ENCODE results near the gene NPC1.
"Not testable (repeated sequence)": the region's sequence is repeated elsewhere in the genome, so short reads cannot be mapped to it uniquely, and the experiment has no call there.

The NPC1 gene

DNA sequence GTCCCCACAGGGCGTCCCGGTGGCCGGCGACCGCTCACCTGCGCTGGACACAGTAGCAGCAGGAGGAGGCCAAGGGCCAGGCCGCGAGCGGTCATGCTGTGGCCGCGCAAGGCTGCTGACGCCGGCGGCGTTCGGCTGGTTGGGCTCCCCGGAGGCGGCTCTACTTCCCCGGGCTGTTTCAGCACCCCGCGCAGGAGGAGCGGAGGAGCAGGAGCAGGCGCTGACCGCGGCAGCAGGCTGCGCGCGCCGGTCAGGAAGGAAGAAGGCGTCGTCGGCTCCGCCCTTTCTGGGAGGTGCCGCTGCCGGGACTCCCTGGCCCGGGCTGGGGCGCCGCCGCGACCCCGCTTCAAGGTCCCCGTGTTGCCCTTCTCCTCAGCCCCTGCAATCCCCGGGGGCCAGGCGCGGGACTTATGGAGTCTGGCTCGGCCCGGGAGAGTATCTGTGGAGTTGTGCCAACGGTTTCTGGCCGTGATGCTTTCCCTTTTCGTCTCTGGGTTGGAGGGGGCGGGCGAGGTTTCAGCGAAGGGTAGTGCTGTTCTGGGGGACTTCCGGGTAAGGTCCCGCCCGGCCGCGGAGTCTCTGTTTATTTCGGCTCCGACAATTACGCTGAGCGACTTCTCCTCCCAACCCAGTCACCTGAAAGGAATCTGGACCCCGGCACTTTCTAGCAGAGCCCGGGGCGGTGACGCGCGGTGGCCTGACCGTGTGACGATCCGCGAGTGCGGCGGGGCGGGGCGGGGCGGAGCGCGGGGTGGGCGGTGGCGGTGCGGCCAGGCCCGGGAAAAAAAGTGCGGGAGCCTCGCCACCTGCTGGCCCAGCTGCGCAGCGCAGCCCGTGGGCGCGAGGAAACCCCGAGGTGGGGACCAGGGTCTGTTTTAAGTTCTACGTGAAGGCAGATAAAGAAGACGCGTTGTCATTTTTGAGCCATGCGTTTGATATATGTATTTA is at the start of gene NPC1:
NPC1 (minus strand) TSS at position 258 of the 948 bp plus-strand sequence; CDS start at position 95, 163 bp downstream.
- peak; percentile 75 to 85 for DNase-seq (ENCODE audit: low read depth in 2 of 2)

DNA sequence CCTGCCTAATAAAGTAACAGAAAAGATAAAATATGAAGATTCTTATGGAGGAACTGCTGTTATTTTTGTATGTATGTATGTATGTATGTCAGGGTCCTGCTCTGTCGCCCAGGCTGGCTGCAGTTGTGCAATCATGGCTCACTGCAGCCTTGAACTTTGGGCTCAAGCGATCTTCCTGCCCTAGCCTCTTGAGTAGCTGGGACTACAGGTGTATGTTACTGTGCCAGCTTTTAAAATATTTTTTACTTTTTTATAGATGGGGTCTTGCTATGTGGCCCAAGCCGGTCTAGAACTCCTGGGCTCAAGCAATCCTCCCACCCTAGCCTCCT is 49.7 kb upstream of the NPC1 start:
- DNase-seq (ENCODE audit: low read depth in 2 of 2): no peak

DNA sequence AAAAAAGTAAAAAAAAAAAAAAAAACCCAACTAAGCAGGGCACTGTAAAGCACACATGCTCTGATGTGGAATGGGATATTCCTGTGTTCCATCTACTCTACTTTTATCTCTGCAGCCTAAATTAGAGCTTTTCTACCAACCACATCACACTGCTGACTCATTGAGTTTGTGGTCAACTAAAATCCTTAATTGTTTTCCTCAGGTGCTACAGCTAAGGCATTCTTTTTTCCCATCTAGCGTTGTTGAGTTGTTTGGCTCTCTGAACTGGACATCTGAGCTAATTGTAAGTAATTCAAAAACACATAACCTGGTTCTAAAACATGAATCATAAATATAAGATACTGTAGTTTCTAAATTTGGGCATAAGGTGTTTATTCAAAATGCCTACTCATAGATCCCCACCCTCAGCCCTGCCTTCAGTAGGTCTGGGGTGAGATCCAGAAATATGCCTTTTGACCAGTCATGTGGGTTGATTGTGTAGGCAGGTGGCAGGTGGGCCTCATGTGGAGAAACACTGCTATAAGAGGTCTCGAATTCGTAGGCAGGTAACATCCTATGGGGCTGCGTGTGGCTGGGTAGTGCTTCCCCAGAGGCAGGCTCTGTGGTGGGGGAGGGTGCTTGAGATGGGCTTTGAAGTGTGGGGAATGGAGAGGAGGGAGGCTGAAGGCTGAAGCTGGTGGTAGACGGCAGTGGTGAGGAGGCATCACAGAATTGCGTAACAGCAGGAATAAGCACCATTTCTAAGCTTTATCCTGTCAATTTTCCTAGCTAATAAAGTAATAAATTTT is 49.2 kb upstream of the NPC1 start:
- DNase-seq (ENCODE audit: low read depth in 2 of 2): no peak

GRCh38 chr18:23634692-23635091 is 48.4 kb upstream of the NPC1 start:
- DNase-seq (ENCODE audit: low read depth in 2 of 2): no peak

GRCh38 chr18:23632615-23633014 is 46.3 kb upstream of the NPC1 start:
- no peak for DNase-seq (ENCODE audit: low read depth in 2 of 2)

DNA sequence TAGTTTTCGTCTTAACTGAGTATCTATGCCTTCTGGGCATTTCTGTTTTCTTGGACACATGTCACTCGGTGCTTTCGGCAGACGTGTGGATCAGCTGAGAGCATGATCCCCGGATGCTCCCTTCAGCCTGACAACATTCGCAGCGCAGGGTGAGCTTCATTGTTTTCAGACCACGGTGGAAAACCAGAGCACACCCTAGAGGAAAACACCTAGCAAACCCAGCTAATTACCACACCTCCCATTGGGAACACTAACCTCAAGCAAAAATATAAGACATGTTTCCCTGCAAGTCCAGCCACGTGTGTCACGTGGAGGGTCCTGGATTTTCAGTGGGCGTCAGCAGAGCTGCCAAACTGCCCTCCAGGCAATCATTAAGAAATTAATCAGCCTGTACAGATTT is 45.4 kb upstream of the NPC1 start:
- no peak for DNase-seq (ENCODE audit: low read depth in 2 of 2)

- no peak for DNase-seq (ENCODE audit: low read depth in 2 of 2)
Measured at GRCh38 chr18:23631312-23631711, 45.0 kb upstream of the NPC1 start.

- no peak for DNase-seq (ENCODE audit: low read depth in 2 of 2)
Measured at GRCh38 chr18:23629444-23629946, 43.2 kb upstream of the NPC1 start.

DNA sequence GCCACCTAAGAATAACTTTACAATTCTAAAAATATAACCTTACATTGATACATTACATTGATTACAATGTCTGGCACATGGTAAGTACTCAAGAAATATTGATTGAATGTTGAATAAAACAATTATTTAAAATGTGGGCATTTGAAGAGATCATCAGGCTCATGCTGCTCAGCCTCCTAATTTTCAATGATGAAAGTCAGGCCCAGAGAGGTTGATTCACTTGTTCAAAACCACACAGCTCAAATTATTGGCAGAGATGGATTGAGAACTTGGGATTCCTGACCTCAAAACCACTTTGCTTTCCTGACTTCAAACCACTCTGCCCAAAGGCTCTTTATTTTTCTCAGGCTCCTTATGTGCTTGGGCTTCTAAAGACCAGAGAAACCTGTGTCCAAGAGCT is 41.7 kb upstream of the NPC1 start:
- no peak for DNase-seq (ENCODE audit: low read depth in 2 of 2)

DNA sequence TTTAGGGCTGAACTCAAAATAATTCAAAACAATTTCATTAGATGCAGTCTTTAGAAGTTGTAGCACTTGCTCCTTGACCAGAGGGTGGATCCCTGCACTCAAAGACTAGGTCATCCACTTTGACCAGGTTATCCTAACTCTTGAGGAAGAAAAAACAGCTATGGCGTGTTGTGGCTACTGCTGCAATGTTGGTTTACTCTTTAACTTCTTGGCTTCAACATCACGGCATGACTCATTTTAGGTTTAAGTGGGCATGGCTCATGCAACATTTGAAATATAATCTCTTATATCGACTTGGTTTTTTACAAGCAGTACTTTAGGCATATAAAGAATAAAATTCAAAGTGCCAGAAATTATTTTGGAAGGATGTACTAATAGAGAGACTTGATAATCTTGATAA is 41.0 kb upstream of the NPC1 start:
- DNase-seq (ENCODE audit: low read depth in 2 of 2): no peak

DNA sequence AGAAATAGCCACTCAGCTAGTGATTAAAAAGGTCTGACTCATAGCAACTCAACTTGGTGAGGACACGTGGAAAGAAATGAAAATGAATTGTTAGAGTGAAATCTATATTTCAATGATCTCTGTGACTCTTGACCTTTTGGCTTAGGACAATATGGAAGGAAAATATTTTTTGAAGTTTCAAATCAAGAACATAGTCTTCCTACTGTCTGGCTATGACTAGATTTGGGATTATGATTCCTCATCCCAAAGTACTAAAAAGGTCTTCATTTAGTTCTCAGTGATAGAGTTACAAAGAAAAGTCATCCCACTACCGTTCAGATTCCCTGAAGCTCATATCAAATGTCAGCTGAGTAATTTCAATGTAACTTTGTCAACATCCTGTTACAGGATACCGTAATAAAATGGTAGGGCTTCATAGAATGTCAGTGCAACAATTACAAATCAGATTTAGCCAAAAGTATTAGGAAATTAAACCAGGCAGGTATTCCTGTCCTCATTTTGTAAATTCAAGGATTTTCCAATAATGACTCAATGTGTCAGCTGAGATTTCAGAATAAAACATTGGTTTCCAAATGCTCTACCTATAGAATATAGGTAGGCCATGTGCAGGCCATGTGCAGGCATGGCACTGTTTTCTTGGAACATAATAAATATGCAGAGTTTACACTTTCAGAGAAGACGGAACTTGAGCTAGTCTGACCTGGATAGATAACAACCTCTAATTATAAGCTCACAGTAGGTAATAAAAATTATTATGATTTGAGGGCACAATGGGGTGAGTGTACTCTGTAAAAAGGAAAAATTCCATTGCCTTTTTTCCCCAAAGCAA is 40.4 kb upstream of the NPC1 start:
- no peak for DNase-seq (ENCODE audit: low read depth in 2 of 2)

DNA sequence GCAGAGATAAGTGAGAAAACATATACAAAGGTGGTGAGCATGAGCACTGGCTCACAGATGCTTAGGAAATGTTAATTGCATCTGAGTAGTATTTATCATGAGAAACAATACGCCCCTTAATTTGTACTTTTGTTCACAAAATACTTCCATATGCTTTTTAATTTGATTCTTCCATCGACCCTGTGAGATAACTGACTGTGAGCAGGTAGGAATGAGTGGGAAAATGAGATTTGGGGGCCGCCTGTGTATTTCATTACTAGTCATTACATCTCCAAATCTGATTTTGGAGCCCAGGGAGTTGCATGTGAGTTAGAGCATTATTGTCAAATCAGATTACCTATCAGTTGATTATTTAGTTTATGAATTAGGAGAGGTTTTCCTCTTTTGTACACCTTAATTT is 36.7 kb upstream of the NPC1 start:
- no peak for DNase-seq (ENCODE audit: low read depth in 2 of 2)

- DNase-seq (ENCODE audit: low read depth in 2 of 2): no peak
Measured at GRCh38 chr18:23619388-23619881, 33.1 kb upstream of the NPC1 start.

DNA sequence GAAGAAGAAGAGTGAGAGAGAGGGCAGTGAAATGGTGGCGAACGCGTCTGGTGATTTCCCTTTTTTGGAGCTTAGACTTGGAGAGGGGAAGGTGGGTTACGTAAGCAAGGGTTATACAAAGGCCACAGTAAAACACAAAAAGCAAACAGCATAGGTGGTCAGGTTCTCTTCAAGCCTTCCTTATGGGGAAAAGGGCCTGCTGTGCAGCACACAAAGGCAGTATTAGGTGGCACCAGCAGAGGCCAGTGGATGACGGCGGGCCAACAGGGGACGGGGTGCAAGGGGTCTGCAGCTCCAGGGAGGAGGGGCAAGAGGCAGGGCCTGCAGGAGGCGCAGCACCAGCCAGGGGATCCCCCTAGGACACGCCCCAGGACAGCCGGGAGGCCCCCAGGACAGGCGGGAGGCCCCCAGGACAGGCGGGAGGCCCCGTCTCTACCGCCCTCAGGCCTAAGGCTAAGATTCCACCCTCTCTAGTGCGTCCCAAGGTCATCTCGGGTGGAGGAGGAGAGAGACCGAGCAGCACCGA is 32.6 kb upstream of the NPC1 start:
- no peak for DNase-seq (ENCODE audit: low read depth in 2 of 2)

- DNase-seq (ENCODE audit: low read depth in 2 of 2): no peak
Measured at GRCh38 chr18:23617412-23618014, 31.2 kb upstream of the NPC1 start.

DNA sequence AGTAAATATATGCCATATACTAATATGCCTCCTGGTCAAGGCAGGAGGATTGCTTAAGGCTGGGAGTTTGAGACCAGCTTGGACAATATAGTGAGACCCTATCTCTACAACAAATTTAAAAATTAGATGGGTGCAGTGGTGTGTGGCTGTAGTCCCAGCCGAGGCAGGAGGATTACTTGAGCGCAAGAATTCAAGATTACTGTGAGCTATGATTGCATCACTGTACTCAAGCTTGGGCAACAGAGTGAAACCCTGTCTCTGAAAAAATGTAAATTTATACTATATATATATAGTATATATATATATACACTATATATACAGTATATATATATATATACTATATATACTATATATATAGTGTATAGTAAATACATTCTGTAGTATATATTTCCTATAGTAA is 30.0 kb upstream of the NPC1 start:
- no peak for DNase-seq (ENCODE audit: low read depth in 2 of 2)

GRCh38 chr18:23614891-23615290 is 28.6 kb upstream of the NPC1 start:
- no peak for DNase-seq (ENCODE audit: low read depth in 2 of 2)

DNA sequence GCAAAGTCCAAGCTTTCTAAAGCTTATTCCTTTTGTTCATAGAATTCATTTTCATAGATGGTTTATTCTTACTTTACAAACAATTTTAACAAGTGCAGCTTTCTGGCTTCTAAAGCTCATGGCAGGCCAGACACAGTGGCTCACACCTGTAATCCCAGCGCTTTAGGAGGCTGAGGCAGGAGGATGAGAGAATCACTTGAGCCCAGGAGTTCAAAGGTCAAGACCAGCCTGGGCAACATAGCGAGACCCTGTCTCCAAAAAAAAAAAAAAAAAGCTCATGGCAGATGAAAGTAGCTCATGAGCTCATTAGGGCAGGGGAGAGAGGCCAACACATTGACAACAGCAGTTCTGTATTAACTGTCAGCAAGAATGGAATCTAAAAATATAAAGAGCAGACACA is 28.1 kb upstream of the NPC1 start:
- no peak for DNase-seq (ENCODE audit: low read depth in 2 of 2)

GRCh38 chr18:23613091-23613475 is 26.8 kb upstream of the NPC1 start:
- not testable (repeated sequence) for DNase-seq (ENCODE audit: low read depth in 2 of 2)

- DNase-seq (ENCODE audit: low read depth in 2 of 2): no peak
Measured at GRCh38 chr18:23612434-23613090, 26.3 kb upstream of the NPC1 start.

Data from stimulated activated CD4-positive, alpha-beta T cell treated with anti-CD3 and anti-CD28 coated beads, Interleukin-1b, Interleukin-23, amount 100 ng/mL, for 1 hour (primary cell).